HUES64 (cell line): ENCODE results near the gene IQGAP2.
"Not testable (repeated sequence)": the region's sequence is repeated elsewhere in the genome, so short reads cannot be mapped to it uniquely, and the experiment has no call there.

Experiments used
- H3K27ac ChIP-seq: 2 replicates; pipeline ENCODE4 v1.7.0; 2013; ENCODE audit warnings: low read depth, low read length, inconsistent platforms
- H3K27me3 ChIP-seq: 2 replicates; pipeline ENCODE4 v1.6.1; 2013; ENCODE audit warnings: mild to moderate bottlenecking, low read length; ENCODE audit not compliant: insufficient read depth
- H3K36me3 ChIP-seq: 2 replicates; pipeline ENCODE4 v1.6.1; 2013; ENCODE audit warnings: mild to moderate bottlenecking, low read length; ENCODE audit not compliant: insufficient read depth
- H3K4me1 ChIP-seq: 2 replicates; pipeline ENCODE4 v1.6.1; 2013; ENCODE audit warnings: mild to moderate bottlenecking, low read length, moderate library complexity; ENCODE audit not compliant: insufficient read depth
- H3K4me3 ChIP-seq: 2 replicates; pipeline ENCODE4 v1.5.1; 2013; ENCODE audit warnings: mild to moderate bottlenecking, low read length, moderate library complexity
- H3K9ac ChIP-seq: 2 replicates; pipeline ENCODE4 v1.6.1; 2013; ENCODE audit warnings: mild to moderate bottlenecking, low read depth, low read length
- H3K9me3 ChIP-seq: 2 replicates; pipeline ENCODE4 v1.6.1; 2013; ENCODE audit warnings: low read depth, low read length; ENCODE audit not compliant: insufficient read depth
- WGBS: fragments of 150-250, 120-280 bp; methylation state at CpG from one replicate; pipeline ENCODE4 v1.1.7; 2013; ENCODE audit warnings: missing lambda C conversion rate; 5-methylcytosine and 5-hydroxymethylcytosine counted together

The IQGAP2 gene

DNA sequence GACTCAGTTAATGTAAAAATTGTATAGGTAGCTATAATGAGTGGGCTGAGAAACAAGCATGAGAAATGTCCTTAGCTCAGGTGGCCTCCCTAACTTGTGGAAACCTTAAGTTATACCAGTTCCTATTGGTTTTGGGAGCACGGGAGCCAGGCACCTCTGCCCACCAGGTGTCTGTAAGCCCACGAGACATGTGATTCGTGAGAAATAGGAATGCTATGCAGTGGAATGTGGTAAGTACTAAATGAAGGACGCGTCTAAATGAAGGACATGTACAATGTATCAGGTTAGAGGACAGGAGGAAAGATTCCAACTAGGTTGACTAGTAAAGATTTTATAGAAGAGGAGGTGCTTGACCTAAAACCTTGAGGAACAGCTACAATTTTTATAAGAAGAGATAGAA is 266.2 kb downstream of the IQGAP2 start:
- Histone ChIP-seq H3K27ac (no peak overlapping the region), H3K4me3 (no peak overlapping the region), H3K36me3 (peaks cover 26% of the 10 kb centered on the region), H3K9ac (no peak overlapping the region), H3K9me3 (no peaks in the 10 kb centered on the region), H3K4me1 (no peaks in the 10 kb centered on the region), H3K27me3 (no peaks in the 10 kb centered on the region)
- WGBS = 97% methylated on average over 5 of the region's 5 CpGs

DNA sequence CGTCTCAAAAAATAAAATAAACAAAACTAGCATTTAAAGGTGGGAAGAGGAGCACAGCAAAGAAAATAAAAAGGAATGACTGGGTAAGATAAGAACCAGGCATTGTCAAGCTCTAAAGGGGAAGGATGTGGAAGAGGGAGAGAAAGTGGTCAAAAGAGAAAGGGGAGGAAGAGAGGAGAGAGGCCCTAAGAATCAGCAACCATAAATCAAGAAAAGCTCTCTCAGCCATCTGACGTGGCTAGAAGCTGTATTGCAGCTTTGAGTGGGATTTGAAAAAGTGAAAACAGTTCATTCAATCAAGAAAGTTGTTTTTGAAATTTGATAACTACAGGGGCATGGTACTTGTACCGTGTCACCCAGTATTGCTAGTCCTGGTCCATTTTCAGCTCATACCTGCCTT is 267.4 kb downstream of the IQGAP2 start:
- Histone ChIP-seq H3K9me3 (no peaks in the 10 kb centered on the region), H3K36me3 (peaks cover 36% of the 10 kb centered on the region)

DNA sequence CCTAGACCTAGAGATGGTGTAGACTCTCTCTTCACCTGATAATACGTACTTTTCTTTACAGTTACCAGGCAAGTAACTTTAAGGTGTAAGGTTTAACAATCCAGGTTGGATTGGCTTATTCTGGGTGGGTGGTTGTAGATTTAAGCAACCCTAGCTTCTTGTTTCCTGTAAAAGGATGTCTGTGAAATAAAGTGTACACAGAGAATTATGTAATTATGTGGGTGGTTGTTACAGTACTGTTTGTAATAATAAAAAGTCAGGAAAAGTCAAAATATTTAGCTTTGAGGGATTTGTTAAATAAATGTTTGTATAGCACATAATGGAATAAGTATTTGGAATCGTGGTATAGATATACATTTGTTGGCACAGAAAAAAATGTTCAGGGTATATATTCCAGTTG is 269.2 kb downstream of the IQGAP2 start:
- H3K4me1 ChIP-seq = no peaks in the 10 kb centered on the region
- 98% methylated on average over 2 of the region's 2 CpGs for WGBS
- no peak overlapping the region for H3K27ac ChIP-seq
- no peak overlapping the region for H3K9ac ChIP-seq
- H3K36me3 ChIP-seq = peaks cover 36% of the 10 kb centered on the region
- no peak overlapping the region for H3K4me3 ChIP-seq
- no peaks in the 10 kb centered on the region for H3K9me3 ChIP-seq
- H3K27me3 ChIP-seq = no peaks in the 10 kb centered on the region

More for the DNA sequence above, 267.4 kb downstream of the IQGAP2 start:
- H3K4me1 ChIP-seq = no peaks in the 10 kb centered on the region
- H3K4me3 ChIP-seq = no peak overlapping the region
- no peak overlapping the region for H3K9ac ChIP-seq
- H3K27me3 ChIP-seq = no peaks in the 10 kb centered on the region
- 96% methylated on average over 3 of the region's 3 CpGs for WGBS
- no peak overlapping the region for H3K27ac ChIP-seq

DNA sequence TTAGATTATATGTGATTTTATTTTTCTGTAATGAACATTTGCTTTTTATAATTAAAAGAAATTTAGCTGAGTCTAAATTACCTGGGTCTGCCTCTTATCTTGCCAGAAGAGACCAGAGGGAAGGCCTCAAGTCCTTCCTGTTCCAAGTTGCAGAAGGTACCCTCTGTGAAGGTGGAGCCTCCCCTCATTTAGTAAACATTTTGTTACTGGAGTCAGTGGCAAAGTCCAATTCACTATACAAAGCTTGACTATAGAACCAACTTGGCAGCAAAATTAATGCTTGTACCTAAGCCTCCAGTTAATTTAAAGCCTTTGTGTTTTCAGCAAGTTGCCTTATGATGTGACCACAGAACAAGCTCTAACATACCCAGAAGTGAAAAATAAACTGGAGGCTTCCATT is 270.0 kb downstream of the IQGAP2 start:
- peaks cover 34% of the 10 kb centered on the region for H3K36me3 ChIP-seq
- no peaks in the 10 kb centered on the region for H3K27me3 ChIP-seq
- no peaks in the 10 kb centered on the region for H3K4me1 ChIP-seq
- no peaks in the 10 kb centered on the region for H3K9me3 ChIP-seq
- H3K27ac ChIP-seq = no peak overlapping the region
- no peak overlapping the region for H3K9ac ChIP-seq
- H3K4me3 ChIP-seq = no peak overlapping the region

DNA sequence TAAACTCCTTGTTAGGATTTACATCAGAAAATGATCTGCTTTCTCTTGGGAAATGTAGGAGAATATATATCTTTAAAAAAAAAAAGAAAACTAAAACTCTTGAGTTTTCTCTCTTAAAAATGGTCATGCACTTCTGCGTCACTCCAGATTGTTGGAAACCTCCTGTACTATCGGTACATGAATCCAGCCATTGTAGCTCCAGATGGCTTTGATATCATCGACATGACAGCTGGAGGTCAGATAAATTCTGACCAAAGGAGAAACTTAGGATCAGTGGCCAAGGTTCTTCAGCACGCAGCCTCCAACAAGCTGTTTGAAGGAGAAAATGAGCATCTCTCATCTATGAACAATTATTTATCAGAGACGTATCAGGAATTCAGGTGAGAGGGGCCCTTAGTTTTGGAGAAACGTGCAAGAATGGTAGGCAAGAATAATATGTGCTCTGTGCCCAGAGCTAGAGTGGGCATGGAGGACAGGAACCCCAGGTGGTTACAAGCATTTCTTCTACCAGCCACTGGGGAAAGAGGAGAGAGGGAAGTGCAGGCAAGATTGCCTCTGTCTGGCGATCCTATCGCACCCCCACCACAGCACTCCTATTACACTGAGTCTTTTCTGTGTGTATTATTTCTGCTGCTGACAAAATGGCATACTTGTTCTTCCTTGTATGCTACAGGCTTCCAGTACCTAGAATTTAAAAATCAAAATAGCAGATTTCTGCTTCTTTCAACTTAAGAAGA is 271.4 kb downstream of the IQGAP2 start:
- Histone ChIP-seq H3K27me3 (no peaks in the 10 kb centered on the region), H3K27ac (no peak overlapping the region), H3K9ac (no peak overlapping the region), H3K36me3 (peaks cover 34% of the 10 kb centered on the region), H3K4me3 (no peak overlapping the region), H3K9me3 (no peaks in the 10 kb centered on the region), H3K4me1 (no peaks in the 10 kb centered on the region)
- WGBS = 95% methylated on average over 6 of the region's 8 CpGs

DNA sequence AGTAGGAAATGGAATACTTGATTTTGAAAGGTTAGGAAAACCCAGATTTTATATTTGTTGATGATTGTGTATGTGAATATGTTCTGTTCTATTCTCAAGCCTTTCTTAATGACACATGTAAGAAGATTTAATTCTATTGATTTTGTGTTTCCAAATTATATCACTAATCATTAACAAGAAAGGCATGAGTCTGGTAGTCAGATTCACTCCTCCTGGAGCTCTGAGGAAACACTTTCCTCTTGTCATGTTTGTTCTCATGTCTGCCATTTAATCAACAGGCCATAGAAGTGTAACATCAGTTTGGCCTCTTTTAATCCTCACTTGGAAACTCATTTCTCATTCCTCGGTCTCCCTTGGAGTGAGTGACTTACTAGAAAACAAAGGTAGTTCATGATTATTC is 272.3 kb downstream of the IQGAP2 start:
- Histone ChIP-seq H3K9ac (no peak overlapping the region), H3K9me3 (no peaks in the 10 kb centered on the region), H3K4me1 (no peaks in the 10 kb centered on the region), H3K4me3 (no peak overlapping the region), H3K27ac (no peak overlapping the region), H3K27me3 (no peaks in the 10 kb centered on the region), H3K36me3 (peaks cover 31% of the 10 kb centered on the region)
- no CpG with 5 or more reads among the region's 1 CpG for WGBS

DNA sequence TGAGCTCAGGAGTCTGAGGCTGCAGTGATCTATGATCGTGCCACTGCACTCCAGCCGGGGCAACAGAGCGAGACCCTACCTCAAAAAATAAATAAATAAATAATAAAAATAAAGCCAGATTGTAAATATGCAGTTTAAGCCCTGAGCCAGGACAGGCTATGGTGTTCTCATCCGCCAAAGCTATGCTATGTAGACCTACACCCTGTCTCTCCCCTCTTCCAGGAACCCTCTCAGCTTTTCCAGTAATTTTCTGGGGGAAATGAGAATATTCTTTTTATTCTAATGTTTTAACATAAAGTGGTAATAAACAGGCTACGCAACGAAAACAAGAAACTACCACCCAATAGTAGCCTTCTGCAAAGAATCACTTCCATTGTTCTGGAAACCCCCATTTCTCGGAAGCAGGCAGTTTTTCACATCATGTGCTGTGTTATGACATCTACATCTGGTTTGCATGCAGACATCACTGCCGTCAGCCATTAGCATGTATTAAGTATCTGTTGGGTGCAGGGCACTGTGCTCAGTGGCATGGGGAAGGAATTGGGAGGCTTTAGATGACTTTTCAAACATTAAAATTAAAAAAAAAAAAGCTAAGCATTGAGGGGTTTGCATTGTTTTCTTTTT is 274.9 kb downstream of the IQGAP2 start:
- H3K9ac ChIP-seq = no peak overlapping the region
- H3K4me3 ChIP-seq = no peak overlapping the region
- no peak overlapping the region for H3K27ac ChIP-seq
- no peaks in the 10 kb centered on the region for H3K27me3 ChIP-seq
- WGBS = 97% methylated on average over 5 of the region's 8 CpGs
- H3K36me3 ChIP-seq = peaks cover 20% of the 10 kb centered on the region
- H3K9me3 ChIP-seq = no peaks in the 10 kb centered on the region
- no peaks in the 10 kb centered on the region for H3K4me1 ChIP-seq

DNA sequence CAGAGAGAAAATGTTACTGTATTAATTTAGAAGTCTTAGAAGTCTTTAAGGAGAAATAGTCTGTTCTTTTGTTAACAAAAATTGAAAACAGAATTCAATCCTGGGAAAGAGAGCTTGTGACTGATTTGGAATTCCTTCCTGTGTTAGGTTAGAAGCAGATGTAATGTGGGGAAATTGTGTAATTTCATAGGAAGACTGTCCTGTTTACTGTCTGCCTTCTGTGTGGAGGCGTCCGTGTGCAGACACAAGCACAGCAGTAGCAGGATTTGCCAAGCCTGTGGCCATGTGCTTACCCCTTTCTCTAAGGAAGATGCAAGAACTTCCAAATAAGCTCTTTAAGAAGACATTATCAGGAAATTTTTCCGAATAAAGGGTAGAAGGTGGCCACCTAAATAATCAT is 276.1 kb downstream of the IQGAP2 start:
- no peaks in the 10 kb centered on the region for H3K9me3 ChIP-seq
- peaks cover 19% of the 10 kb centered on the region for H3K36me3 ChIP-seq
- no peak overlapping the region for H3K9ac ChIP-seq
- WGBS = 96% methylated on average over 3 of the region's 3 CpGs
- no peak overlapping the region for H3K4me3 ChIP-seq
- no peaks in the 10 kb centered on the region for H3K4me1 ChIP-seq
- no peak overlapping the region for H3K27ac ChIP-seq
- no peaks in the 10 kb centered on the region for H3K27me3 ChIP-seq

DNA sequence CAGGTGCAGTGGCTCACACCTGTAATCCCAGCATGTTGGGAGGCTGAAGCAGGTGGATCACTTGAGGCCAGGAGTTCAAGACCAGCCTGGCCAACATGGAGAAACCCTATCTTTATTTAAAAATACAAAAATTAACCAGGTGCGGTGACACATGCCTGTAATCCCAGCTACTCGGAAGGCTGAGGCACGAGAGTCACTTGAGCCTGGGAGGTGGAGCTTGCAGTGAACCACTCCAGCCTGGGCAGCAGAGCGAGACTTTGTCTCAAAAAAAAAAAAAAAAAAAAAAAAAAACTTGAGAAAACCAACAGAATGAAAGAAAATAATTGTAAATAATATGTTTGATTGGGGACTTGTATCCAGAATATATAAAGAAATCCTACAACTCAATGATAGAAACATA is 277.7 kb downstream of the IQGAP2 start:
- not testable (repeated sequence) for H3K9ac ChIP-seq, H3K9me3 ChIP-seq, H3K4me3 ChIP-seq, H3K4me1 ChIP-seq, H3K27ac ChIP-seq, H3K27me3 ChIP-seq
- H3K36me3 ChIP-seq = peaks cover 13% of the 10 kb centered on the region
- WGBS = 91% methylated on average over 3 of the region's 4 CpGs

DNA sequence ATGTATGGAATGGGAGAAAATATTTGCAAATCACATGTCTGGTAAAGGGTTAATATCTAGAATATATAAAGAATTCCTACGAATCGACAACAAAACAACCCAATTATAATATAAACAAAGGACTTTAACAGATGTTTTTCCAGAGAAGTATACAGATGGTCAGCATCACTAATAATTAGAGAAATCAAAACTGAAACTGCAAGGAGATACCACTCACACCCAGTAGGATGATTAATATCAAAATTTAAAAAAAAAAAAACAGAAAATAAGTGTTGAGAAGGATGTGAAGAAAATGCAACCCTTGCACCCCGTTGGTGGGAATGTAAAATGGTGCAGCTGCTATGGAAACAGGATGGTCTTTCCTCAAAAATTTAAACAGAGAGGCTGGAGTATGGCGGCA is 278.2 kb downstream of the IQGAP2 start:
- peaks cover 13% of the 10 kb centered on the region for H3K36me3 ChIP-seq
- H3K4me3 ChIP-seq = no peak overlapping the region
- WGBS = 96% methylated on average over 2 of the region's 4 CpGs
- no peaks in the 10 kb centered on the region for H3K27me3 ChIP-seq
- no peaks in the 10 kb centered on the region for H3K4me1 ChIP-seq
- H3K9me3 ChIP-seq = no peaks in the 10 kb centered on the region
- H3K9ac ChIP-seq = no peak overlapping the region
- no peak overlapping the region for H3K27ac ChIP-seq

DNA sequence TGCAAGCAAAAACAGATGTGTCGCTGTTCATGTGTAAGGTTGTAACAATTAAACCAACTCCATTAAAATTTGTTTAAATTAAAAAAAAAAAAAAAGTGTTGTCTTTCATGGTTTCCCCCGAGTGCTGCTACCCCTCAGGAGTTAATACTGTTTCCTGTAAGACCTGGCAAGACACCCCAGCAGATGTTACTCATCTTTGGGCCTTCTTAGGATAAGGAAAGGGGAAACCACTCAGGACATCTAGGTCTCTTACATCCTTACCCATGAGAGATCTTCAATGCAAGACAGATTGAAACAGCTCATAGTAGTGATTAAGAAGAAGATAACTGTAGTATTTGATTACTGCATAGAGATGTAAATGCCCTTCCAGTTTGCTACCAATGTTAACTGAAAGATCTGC is 279.3 kb downstream of the IQGAP2 start:
- peaks cover 13% of the 10 kb centered on the region for H3K36me3 ChIP-seq
- no peak overlapping the region for H3K9ac ChIP-seq
- no peaks in the 10 kb centered on the region for H3K9me3 ChIP-seq
- no peak overlapping the region for H3K27ac ChIP-seq
- H3K4me3 ChIP-seq = no peak overlapping the region
- 86% methylated on average over 1 of the region's 2 CpGs for WGBS
- no peaks in the 10 kb centered on the region for H3K27me3 ChIP-seq
- H3K4me1 ChIP-seq = no peaks in the 10 kb centered on the region
